IPS-18c (cell line): Measurements from ENCODE around the gene SMYD3.

Experiments
- H3K4me3 ChIP-seq: 2 replicates; pipeline ENCODE4 v1.7.0; 2013; ENCODE audit warnings: low read depth, mild to moderate bottlenecking, low read length, moderate library complexity; ENCODE audit not compliant: insufficient read depth
- H3K9me3 ChIP-seq: one replicate; pipeline ENCODE4 v1.6.1; 2013; ENCODE audit warnings: mild to moderate bottlenecking, low read length, moderate library complexity; ENCODE audit not compliant: control insufficient read depth, insufficient read depth

Gene SMYD3

GRCh38 chr1:246169486-246169885, 337.6 kb downstream of the SMYD3 start:
- no peaks in the 10 kb centered on the region for H3K9me3 ChIP-seq
- H3K4me3 ChIP-seq = no peak overlapping the region

- Histone ChIP-seq H3K9me3 (no peaks in the 10 kb centered on the region), H3K4me3 (no peak overlapping the region)
Measured at GRCh38 chr1:246169019-246169418, 338.1 kb downstream of the SMYD3 start.

- H3K4me3 ChIP-seq = no peak overlapping the region
- no peaks in the 10 kb centered on the region for H3K9me3 ChIP-seq
Measured at GRCh38 chr1:246166841-246167240, 340.2 kb downstream of the SMYD3 start.

- no peaks in the 10 kb centered on the region for H3K9me3 ChIP-seq
- no peak overlapping the region for H3K4me3 ChIP-seq
Measured at GRCh38 chr1:246165826-246166709, 341.0 kb downstream of the SMYD3 start.

- H3K9me3 ChIP-seq = no peaks in the 10 kb centered on the region
- H3K4me3 ChIP-seq = no peak overlapping the region
Measured at GRCh38 chr1:246164764-246165163, 342.3 kb downstream of the SMYD3 start.

- Histone ChIP-seq H3K4me3 (no peak overlapping the region), H3K9me3 (no peaks in the 10 kb centered on the region)
Measured at GRCh38 chr1:246162560-246162959, 344.5 kb downstream of the SMYD3 start.

GRCh38 chr1:246161626-246162025, 345.5 kb downstream of the SMYD3 start:
- H3K9me3 ChIP-seq = no peaks in the 10 kb centered on the region
- H3K4me3 ChIP-seq = no peak overlapping the region

- H3K4me3 ChIP-seq = no peak overlapping the region
- H3K9me3 ChIP-seq = no peaks in the 10 kb centered on the region
Measured at GRCh38 chr1:246160905-246161304, 346.2 kb downstream of the SMYD3 start.

- no peak overlapping the region for H3K4me3 ChIP-seq
Measured at GRCh38 chr1:246160374-246160773, 346.7 kb downstream of the SMYD3 start.

GRCh38 chr1:246159279-246160227, 347.5 kb downstream of the SMYD3 start:
- Histone ChIP-seq H3K9me3 (no peaks in the 10 kb centered on the region), H3K4me3 (no peak overlapping the region)

More at GRCh38 chr1:246160374-246160773, 346.7 kb downstream of the SMYD3 start:
- no peaks in the 10 kb centered on the region for H3K9me3 ChIP-seq

GRCh38 chr1:246158131-246158530, 348.9 kb downstream of the SMYD3 start:
- H3K9me3 ChIP-seq = no peaks in the 10 kb centered on the region
- no peak overlapping the region for H3K4me3 ChIP-seq

GRCh38 chr1:246157516-246157915, 349.6 kb downstream of the SMYD3 start:
- Histone ChIP-seq H3K9me3 (no peaks in the 10 kb centered on the region), H3K4me3 (no peak overlapping the region)

GRCh38 chr1:246156847-246157246, 350.2 kb downstream of the SMYD3 start:
- Histone ChIP-seq H3K4me3 (no peak overlapping the region), H3K9me3 (no peaks in the 10 kb centered on the region)

- Histone ChIP-seq H3K9me3 (no peaks in the 10 kb centered on the region), H3K4me3 (no peak overlapping the region)
Measured at GRCh38 chr1:246155923-246156322, 351.2 kb downstream of the SMYD3 start.

- Histone ChIP-seq H3K4me3 (no peak overlapping the region), H3K9me3 (no peaks in the 10 kb centered on the region)
Measured at GRCh38 chr1:246153796-246154212, 353.3 kb downstream of the SMYD3 start.

GRCh38 chr1:246152986-246153431, 354.1 kb downstream of the SMYD3 start:
- peaks cover 3% of the 10 kb centered on the region for H3K9me3 ChIP-seq
- H3K4me3 ChIP-seq = no peak overlapping the region

GRCh38 chr1:246151796-246152434, 355.2 kb downstream of the SMYD3 start:
- Histone ChIP-seq H3K4me3 (no peak overlapping the region), H3K9me3 (peaks cover 3% of the 10 kb centered on the region)
